Measurements from ENCODE around the gene EIF4H.

DNA sequence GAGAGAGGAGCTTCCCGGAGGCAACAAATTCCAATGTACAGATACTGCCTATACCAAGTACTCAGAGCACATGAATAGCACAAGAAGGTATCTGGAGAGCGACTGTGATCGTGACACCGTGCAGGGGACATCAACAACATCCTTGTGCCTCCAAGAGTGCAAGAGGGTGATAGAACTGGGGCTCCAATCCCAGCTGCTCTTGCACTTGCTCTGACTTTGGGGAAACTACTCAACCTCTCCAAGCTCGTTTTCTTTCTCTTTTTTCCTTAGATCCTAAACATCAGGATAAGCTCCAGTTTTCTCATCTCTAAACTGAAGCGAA is 67.9 kb downstream of the EIF4H start:
- TF ChIP-seq, protein P1, sequence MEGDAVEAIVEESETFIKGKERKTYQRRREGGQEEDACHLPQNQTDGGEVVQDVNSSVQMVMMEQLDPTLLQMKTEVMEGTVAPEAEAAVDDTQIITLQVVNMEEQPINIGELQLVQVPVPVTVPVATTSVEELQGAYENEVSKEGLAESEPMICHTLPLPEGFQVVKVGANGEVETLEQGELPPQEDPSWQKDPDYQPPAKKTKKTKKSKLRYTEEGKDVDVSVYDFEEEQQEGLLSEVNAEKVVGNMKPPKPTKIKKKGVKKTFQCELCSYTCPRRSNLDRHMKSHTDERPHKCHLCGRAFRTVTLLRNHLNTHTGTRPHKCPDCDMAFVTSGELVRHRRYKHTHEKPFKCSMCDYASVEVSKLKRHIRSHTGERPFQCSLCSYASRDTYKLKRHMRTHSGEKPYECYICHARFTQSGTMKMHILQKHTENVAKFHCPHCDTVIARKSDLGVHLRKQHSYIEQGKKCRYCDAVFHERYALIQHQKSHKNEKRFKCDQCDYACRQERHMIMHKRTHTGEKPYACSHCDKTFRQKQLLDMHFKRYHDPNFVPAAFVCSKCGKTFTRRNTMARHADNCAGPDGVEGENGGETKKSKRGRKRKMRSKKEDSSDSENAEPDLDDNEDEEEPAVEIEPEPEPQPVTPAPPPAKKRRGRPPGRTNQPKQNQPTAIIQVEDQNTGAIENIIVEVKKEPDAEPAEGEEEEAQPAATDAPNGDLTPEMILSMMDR (IDR thresholded peaks at IDR 0.05), result no peak
- TF ChIP-seq POLR2A (IDR thresholded peaks at IDR 0.05) (no peak), POLR2AphosphoS5 (IDR thresholded peaks at IDR 0.05) (no peak), EP300 (IDR thresholded peaks at IDR 0.05) (no peak)
